HG03060 (cell line): ENCODE data around the gene FAM168A.

Experiments used
- ATAC-seq: cut with Tn5 transposase; IDR thresholded peaks from one replicate; pipeline ENCODE4 v1.9.1; 2021; ENCODE audit warnings: low read depth, moderate number of reproducible peaks; ENCODE audit not compliant: unreplicated experiment

Gene FAM168A

GRCh38 chr11:73563539-73564200, 34.2 kb downstream of the FAM168A start:
- no peak for ATAC-seq

GRCh38 chr11:73559743-73560142, 38.2 kb downstream of the FAM168A start:
- ATAC-seq: no peak

- ATAC-seq: no peak
Measured at GRCh38 chr11:73556966-73557365, 40.9 kb downstream of the FAM168A start.

- no peak for ATAC-seq
Measured at GRCh38 chr11:73555615-73556014, 42.3 kb downstream of the FAM168A start.

GRCh38 chr11:73554671-73555320, 43.1 kb downstream of the FAM168A start:
- no peak for ATAC-seq

- no peak for ATAC-seq
Measured at GRCh38 chr11:73553266-73553665, 44.6 kb downstream of the FAM168A start.

- no peak for ATAC-seq
Measured at GRCh38 chr11:73551677-73552076, 46.2 kb downstream of the FAM168A start.

- ATAC-seq: no peak
Measured at GRCh38 chr11:73549376-73549775, 48.5 kb downstream of the FAM168A start.

- no peak for ATAC-seq
Measured at GRCh38 chr11:73547706-73548595, 50.0 kb downstream of the FAM168A start.

- no peak for ATAC-seq
Measured at GRCh38 chr11:73542175-73542574, 55.7 kb downstream of the FAM168A start.

- no peak for ATAC-seq
Measured at GRCh38 chr11:73539506-73540084, 58.3 kb downstream of the FAM168A start.

- no peak for ATAC-seq
Measured at GRCh38 chr11:73538381-73538872, 59.5 kb downstream of the FAM168A start.

- ATAC-seq: no peak
Measured at GRCh38 chr11:73537969-73538368, 59.9 kb downstream of the FAM168A start.

- ATAC-seq: no peak
Measured at GRCh38 chr11:73536961-73537360, 61.0 kb downstream of the FAM168A start.

- ATAC-seq: no peak
Measured at GRCh38 chr11:73532310-73532709, 65.6 kb downstream of the FAM168A start.

GRCh38 chr11:73531386-73531785, 66.5 kb downstream of the FAM168A start:
- no peak for ATAC-seq

GRCh38 chr11:73530109-73530508, 67.8 kb downstream of the FAM168A start:
- ATAC-seq: no peak

- no peak for ATAC-seq
Measured at GRCh38 chr11:73529204-73529530, 68.7 kb downstream of the FAM168A start.

- ATAC-seq: no peak
Measured at GRCh38 chr11:73528483-73529203, 69.3 kb downstream of the FAM168A start.

GRCh38 chr11:73528013-73528412, 69.9 kb downstream of the FAM168A start:
- ATAC-seq: no peak
